ENCODE results near the gene NDUFB10. TPM values are rescaled to one million over a fixed set of nuclear protein-coding genes. Genes with fewer than 3 reads are reported as not detected.

NDUFB10 gene
- total and polyA plus RNA-seq, 10 of the 15 experiments (the other 5 are each of a cell fraction or from before 2014, with no cell fraction given), result 52.2 to 319 (median 130) TPM

DNA sequence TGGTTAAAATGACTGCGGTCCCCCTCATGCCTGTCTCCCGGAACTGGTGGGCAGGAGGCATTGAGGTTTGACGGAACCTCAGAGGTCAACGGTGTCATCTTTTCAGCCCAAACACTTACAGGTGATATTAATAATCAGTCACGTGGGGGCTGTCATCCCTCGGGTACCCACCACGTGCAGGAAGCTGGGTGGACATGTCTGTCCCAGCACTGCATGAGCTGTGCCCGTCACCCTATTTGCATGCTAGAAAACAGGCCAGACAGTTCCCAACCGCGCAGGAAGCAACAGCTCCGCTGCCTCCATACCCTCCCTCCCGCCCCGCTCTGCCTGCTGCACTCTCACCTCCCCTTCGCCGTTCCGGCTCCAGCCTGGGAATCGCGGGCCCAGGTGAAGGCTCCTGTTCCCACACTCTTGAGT, 31.8 kb downstream of the NDUFB10 start (continued):
- no peak for TF ChIP-seq REST (IDR thresholded peaks at IDR 0.05; ENCODE audit: low read depth, low read length)
- TF ChIP-seq MEF2A (IDR thresholded peaks at IDR 0.05; ENCODE audit: insufficient read depth, low read depth, low read length), result no peak
- peak; percentile 68 for TF ChIP-seq PBX3 (IDR thresholded peaks at IDR 0.05; ENCODE audit: insufficient replicate concordance, low read depth, low read length)
- peak; percentile 99 for TF ChIP-seq NR2F1 (conservative IDR thresholded peaks at IDR 0.05)
- TF ChIP-seq TAF1 (IDR thresholded peaks at IDR 0.05; ENCODE audit: borderline replicate concordance, low read depth, low read length), result 0 out of 2 replicates have a peak, but pooled peaks have one; percentile 23
- no peak for TF ChIP-seq GABPA (IDR thresholded peaks at IDR 0.05; ENCODE audit: low read depth)
- TF ChIP-seq HDAC2 (IDR thresholded peaks at IDR 0.05), result no peak
- TF ChIP-seq NBN (IDR thresholded peaks at IDR 0.05), result peak; percentile 15; the same call in 1 of the 2 replicates
- TF ChIP-seq, protein P1, sequence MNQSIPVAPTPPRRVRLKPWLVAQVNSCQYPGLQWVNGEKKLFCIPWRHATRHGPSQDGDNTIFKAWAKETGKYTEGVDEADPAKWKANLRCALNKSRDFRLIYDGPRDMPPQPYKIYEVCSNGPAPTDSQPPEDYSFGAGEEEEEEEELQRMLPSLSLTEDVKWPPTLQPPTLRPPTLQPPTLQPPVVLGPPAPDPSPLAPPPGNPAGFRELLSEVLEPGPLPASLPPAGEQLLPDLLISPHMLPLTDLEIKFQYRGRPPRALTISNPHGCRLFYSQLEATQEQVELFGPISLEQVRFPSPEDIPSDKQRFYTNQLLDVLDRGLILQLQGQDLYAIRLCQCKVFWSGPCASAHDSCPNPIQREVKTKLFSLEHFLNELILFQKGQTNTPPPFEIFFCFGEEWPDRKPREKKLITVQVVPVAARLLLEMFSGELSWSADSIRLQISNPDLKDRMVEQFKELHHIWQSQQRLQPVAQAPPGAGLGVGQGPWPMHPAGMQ (IDR thresholded peaks at IDR 0.05; ENCODE audit: borderline replicate concordance), result no peak
- TF ChIP-seq ZNF207 (IDR thresholded peaks at IDR 0.05; ENCODE audit: borderline replicate concordance), result no peak
- TF ChIP-seq TCF12 (IDR thresholded peaks at IDR 0.05; ENCODE audit: low read depth, low read length), result 0 out of 2 replicates have a peak, but pooled peaks have one; percentile 9
- TF ChIP-seq SREBF2 (IDR thresholded peaks at IDR 0.05; ENCODE audit: low read length), result no peak
- peak; percentile 26; the same call in 1 of the 2 replicates for TF ChIP-seq MTA2 (IDR thresholded peaks at IDR 0.05; ENCODE audit: low read depth)
- TF ChIP-seq USF1 (IDR thresholded peaks at IDR 0.05; ENCODE audit: borderline replicate concordance, extremely low read length, insufficient read depth, low read depth, low read length), result peak; percentile 85
- TF ChIP-seq SIN3A (IDR thresholded peaks at IDR 0.05; ENCODE audit: low read depth, low read length), result peak; percentile 41; the same call in 1 of the 2 replicates
- no peak for TF ChIP-seq FOXK2 (IDR thresholded peaks at IDR 0.05)
- TF ChIP-seq IKZF1 (conservative IDR thresholded peaks at IDR 0.05), result peak; percentile 40; the same call in 1 of the 2 replicates
- peak in 1 of 2 experiments; percentile 80; a peak in 1 of 4 replicates for TF ChIP-seq ETV6 (conservative IDR thresholded peaks at IDR 0.05 in 1 of 2, IDR thresholded peaks at IDR 0.05 in 1 of 2; ENCODE audit: borderline replicate concordance in 1 of 2, low read depth in 1 of 2)
- TF ChIP-seq CHD2 (IDR thresholded peaks at IDR 0.05; ENCODE audit: borderline replicate concordance, low read depth, low read length), result no peak
- no peak for TF ChIP-seq SMARCA5 (IDR thresholded peaks at IDR 0.05)
- TF ChIP-seq SKIL (IDR thresholded peaks at IDR 0.05; ENCODE audit: low read depth, poor library complexity, severe bottlenecking), result no peak
- peak; percentile 82 for TF ChIP-seq MEF2B (IDR thresholded peaks at IDR 0.05; ENCODE audit: partially characterized antibody, poor library complexity, severe bottlenecking)
- TF ChIP-seq HCFC1 (IDR thresholded peaks at IDR 0.05; ENCODE audit: low read length), result peak; percentile 7; the same call in 1 of the 2 replicates

Measured in GM12878 (cell line).